Suppressor macrophage (primary cell): ENCODE data around the gene BABAM2.
"Not testable (repeated sequence)": the region's sequence is repeated elsewhere in the genome, so short reads cannot be mapped to it uniquely, and the experiment has no call there.

ENCODE experiments used
- DNase-seq, 4 experiments: peaks; one replicate each; pipeline ENCODE4 v3.0.0-alpha.2; 2020 to 2022

Gene BABAM2

GRCh38 chr2:28083476-28083875, 192.9 kb downstream of the BABAM2 start:
- no peak for DNase-seq

DNA sequence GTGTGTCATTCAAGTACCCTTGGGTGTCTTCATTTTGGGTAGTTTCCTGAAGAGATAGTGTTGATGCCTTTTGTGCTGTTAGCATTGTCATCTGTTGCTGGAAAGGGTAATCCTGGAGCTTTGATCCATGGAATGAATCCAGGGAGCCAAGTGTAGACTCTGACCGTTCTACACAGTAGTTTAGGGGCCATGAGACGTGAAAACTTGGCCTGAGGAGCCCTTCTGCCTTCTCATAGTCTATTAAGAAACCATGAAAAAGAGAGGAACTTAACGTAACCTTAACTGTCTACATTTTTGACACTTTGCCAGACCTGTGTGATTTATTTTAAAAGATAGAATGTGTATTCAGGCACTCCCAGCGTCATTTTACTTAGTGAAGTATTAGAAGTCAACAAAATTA, 194.0 kb downstream of the BABAM2 start:
- peak in 3 of 4 experiments; percentile 8 to 49 (median 47) for DNase-seq

DNA sequence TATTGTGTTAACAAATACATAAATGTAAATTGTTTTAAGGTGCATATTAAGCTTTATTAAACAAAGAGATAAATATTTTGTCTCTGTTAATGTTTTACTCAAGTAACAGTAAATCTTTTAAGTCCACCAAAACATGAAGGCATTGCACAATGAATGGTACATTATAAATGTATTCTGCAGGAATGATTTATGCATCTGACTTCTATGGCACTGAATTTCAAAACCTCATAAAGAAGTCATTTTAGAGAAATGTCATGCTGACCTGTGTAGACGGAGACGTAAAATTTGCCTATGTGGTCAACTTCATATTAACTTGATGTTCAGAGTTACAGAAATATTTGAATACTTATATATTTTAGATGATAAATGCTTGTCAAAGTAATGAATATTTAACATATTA, 194.7 kb downstream of the BABAM2 start:
- DNase-seq: no peak

DNA sequence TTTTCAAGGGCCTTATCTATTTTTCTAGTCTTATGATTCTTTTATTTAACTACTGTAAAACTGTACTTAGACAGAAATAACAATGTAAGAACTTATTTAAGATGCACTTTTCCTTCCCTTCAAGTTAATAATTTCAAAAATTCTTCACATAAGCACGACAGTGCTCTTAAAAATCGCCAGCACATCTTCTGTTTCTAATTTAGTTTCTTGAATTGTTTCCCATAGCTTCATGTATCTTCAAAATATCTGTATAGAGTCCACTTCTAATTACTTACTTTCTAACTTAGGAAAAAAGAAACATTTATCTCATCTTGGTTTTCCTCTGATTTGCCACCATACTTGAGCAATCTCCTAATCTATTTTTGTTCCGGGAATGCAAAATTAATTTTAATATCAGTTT, 196.1 kb downstream of the BABAM2 start:
- DNase-seq: no peak

- DNase-seq: no peak
These were observed 198.4 kb downstream of the BABAM2 start for GRCh38 chr2:28088970-28089369.

GRCh38 chr2:28089486-28089885, 199.0 kb downstream of the BABAM2 start:
- no peak for DNase-seq

- no peak for DNase-seq
These were observed 202.8 kb downstream of the BABAM2 start for GRCh38 chr2:28093308-28093707.

- DNase-seq: no peak
These were observed 203.2 kb downstream of the BABAM2 start for GRCh38 chr2:28093768-28094167.

GRCh38 chr2:28094739-28095138, 204.2 kb downstream of the BABAM2 start:
- no peak for DNase-seq

- DNase-seq: no peak
These were observed 205.1 kb downstream of the BABAM2 start for GRCh38 chr2:28095622-28096021.

DNA sequence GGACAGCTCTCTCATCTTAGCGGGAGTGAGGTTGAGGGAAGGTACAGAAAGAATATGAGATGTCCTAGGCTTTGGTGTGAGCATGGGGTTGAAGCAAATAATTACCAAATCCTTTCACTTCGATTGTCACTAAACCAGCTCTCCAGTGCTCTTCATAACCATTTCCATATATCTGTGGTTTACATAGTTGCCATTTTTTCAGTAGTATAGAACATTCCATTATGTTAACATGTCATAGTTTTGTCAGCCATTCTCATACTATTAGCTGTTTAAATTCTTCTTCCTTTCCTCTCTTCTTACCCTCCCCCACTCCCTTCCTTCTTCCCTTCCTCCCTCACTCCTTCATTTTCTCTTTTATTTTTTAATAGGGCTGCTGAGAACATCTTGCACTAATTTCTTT, 205.9 kb downstream of the BABAM2 start:
- DNase-seq: no peak

DNA sequence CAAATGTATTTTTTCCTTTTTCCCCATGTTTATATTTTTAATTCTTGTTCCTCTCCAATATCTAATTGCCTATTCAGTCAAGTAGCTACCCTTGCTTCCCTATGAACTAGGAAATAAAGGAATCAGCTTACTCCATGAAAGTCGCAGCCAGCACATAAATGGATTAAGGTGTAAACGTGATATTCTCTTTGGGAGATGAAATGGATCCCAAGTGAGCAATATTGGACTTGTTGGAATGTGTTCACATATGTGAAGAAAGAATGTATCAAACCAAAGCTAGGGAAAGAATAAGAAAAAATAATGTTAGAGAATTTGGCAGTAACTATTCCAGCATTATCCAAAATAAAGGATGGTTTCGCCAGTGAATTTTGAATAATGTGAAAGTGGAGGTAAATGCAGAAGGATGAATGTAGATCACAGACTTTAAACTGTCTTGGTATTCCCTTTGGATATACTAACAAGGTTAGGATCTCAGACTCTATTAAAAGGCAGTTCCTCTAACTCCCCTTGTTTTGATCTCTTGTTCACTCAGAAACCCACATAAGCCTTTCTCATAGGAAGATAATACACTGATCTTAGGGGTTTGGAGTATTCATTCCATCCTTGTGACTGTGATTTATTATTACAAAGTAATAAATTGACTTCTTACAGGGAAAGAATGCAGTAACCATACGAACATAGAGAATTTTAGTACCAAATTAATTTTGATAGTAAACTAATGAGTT, 208.1 kb downstream of the BABAM2 start:
- DNase-seq: no peak

GRCh38 chr2:28101123-28101522, 210.6 kb downstream of the BABAM2 start:
- DNase-seq: no peak

- DNase-seq: no peak
These were observed 211.4 kb downstream of the BABAM2 start for GRCh38 chr2:28101892-28102291.

DNA sequence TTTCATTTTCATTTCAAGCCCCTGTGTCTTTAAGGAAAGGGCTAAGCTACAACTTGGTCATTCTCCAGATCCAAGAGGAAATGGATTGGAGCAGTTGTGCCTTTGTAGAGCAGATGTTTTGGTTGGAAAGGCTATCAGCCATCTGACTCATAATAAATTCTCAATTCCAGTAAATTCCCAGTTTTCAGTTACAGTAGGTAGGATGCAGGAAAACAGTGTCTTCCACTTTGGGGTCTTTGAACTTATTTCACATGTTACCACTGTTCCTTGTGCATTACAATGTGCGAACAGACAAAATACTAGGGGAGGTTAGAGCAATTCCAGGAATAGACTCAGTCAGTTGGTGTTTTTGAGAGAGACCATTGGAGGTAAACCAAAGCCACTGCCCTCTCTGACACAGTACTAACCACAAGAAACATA, 211.9 kb downstream of the BABAM2 start:
- no peak for DNase-seq

DNA sequence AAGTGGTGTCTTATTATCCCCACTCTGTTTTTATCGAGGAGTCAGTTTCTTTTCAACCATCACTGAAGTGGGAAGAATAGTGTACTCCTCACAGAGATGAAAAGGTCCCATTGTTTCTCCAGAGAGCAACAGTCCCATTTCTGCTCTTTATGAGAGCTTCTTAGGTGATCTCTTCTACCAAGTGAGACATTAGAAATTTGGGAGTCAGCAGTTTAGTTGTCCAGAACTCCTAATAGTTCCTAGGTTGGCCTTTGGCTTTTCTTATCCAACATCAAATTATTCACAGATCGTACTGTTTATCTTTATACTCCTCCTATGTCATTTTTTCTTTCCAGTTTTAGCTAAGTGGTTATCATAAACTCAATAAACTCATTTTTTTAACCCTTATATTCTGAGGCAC, 213.1 kb downstream of the BABAM2 start:
- no peak for DNase-seq

DNA sequence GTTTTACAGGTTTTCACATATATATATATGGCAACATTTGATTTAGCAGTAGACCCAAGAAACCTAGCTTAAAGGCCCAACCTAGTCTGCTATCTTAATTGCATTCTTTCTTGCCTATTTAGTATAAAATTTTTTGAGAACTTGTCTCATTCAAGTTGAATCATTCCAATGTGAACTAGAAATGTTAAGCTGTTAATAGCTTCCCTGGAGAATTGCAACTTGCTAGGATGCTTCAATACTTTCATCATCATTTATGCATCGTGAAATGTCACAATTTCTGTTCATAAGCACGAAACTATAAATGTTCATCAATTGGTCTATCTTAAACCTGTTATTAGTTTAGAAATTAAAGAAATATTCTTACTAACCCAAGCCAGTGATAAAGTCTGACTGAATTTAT, 217.6 kb downstream of the BABAM2 start:
- no peak for DNase-seq

GRCh38 chr2:28113771-28114170, 223.2 kb downstream of the BABAM2 start:
- not testable (repeated sequence) for DNase-seq

DNA sequence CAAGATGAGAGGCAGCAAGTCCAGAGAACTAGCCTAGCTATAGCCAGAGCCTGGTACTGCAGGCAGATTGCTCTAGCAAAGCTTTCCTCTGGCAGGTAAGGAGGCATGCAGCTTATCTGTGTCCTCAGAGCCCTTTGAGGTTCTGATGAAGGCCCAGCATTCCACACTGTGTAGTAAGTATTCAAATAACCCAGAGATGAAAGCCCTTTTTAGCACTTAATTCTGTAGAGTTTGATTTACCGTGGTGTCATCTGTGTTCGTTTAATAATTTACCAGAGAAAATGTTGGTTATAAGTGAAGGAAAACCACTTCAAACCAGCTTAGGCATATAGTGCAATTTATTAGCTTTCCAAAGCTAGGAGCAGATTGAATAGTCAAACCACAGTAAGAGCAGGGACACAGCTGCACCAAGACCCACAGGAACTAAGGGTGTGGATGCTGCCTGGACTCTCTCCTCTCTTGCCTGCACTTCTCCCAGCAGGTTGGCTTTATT, 226.6 kb downstream of the BABAM2 start:
- DNase-seq: no peak

DNA sequence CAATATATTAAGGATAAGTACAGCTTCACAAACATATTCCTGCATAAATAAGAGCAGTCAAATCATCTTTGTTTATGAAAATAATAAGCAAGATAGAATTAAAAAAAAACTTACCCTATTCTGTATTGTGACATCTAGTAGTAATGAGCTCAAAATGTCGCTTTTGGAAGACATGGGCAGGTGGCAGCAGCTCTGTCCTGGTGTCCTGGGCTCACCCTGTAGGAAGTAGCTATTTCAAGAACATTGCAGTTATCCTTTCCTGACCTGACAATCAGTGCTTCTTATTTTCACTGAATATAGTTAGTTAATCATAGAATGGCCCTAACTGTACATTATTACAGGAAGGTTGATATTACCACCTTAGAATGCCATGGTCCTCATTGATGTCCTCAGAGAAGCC, 229.1 kb downstream of the BABAM2 start:
- no peak for DNase-seq

- DNase-seq: no peak
These were observed 237.9 kb downstream of the BABAM2 start for GRCh38 chr2:28128281-28128950.

GRCh38 chr2:28129955-28130695, 239.6 kb downstream of the BABAM2 start:
- DNase-seq: no peak

DNA sequence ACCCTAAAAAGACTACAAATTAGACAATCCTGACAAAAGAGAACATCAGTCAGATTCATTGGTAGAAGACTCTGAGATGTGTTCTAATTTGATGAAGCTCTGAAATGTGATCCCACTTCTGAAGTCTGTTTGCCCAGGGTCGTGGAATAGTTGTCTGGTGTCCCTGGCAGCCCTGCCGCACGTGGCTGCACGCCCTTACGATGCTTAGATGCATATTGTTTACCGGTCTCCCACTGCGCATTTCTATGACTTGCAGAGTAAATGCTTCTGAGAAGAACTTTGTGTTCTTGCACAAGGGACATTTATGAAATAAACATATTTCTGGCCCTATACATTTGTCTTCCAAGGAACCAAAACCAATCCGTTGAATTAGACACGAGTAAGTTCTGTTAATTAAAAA, 243.2 kb downstream of the BABAM2 start:
- no peak for DNase-seq
